KOPT-K1 (cell line): ENCODE data around the gene RASA3.
A peak's percentile ranks its signal among the peaks of the same experiment; 100 is the strongest.
"Not testable (repeated sequence)": the region's sequence is repeated elsewhere in the genome, so short reads cannot be mapped to it uniquely, and the experiment has no call there.

Source experiments
- H3K27ac ChIP-seq: fragments of 200-600 bp; sonication (generic); 2 replicates; pipeline ENCODE4 v1.5.1; 2016; ENCODE audit warnings: antibody characterized with exemption, mild to moderate bottlenecking, low read depth, low read length; ENCODE audit not compliant: poor library complexity, severe bottlenecking
- H3K36me3 ChIP-seq: fragments of 200-600 bp; sonication (generic); 2 replicates; pipeline ENCODE4 v1.5.1; 2017; ENCODE audit warnings: antibody characterized with exemption, mild to moderate bottlenecking, low read length, moderate library complexity; ENCODE audit not compliant: insufficient read depth
- H3K9me3 ChIP-seq: fragments of 200-600 bp; sonication (generic); 2 replicates; pipeline ENCODE4 v1.5.1; 2017; ENCODE audit warnings: antibody characterized with exemption, low read length, mild to moderate bottlenecking; ENCODE audit not compliant: insufficient read depth, poor library complexity, severe bottlenecking

RASA3 gene

DNA sequence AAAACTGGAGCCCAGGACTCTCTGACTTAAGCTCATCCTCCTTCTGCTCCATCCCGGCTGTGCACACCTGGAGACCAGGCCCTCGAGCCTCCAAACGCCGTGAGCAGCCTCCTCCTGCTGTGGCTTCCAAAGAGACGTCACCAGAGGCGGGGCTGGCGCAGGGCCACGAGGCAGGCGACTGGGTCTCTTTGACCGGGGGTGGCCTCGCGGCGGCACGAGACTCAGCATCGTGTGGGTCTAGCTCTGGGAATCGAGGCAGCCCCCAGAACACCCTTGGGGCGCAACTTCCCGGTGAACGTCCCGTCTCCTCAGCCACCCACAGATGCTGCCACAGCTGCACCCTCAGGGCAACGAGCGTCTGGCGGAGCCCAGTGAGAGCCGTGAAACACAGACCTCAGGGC, 22.8 kb downstream of the RASA3 start:
- peak overlapping the region; percentile 94 for H3K27ac ChIP-seq
- no peaks in the 10 kb centered on the region for H3K9me3 ChIP-seq
- H3K36me3 ChIP-seq = no peaks in the 10 kb centered on the region

DNA sequence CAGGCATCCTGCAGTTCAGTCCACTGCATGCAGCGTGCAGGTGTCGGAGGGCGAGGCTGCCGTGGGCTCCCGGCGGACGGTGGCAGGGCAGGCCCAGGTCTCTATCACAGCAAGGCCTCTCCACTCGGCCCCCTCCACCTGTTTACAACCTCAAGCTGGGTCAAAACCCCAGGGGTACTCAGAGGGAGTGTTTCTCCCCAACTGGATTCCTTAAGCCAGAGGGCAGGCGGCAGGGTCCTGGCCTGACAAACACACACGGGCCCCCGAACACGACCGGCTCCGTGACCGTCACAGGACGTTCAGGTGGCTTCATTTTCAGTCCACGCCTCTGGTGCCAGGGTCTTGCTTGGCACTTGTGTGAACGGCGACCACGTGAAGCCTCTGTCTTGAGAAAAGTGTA, 23.5 kb downstream of the RASA3 start:
- H3K27ac ChIP-seq = peak overlapping the region; percentile 94
- H3K36me3 ChIP-seq = no peaks in the 10 kb centered on the region
- H3K9me3 ChIP-seq = no peaks in the 10 kb centered on the region

DNA sequence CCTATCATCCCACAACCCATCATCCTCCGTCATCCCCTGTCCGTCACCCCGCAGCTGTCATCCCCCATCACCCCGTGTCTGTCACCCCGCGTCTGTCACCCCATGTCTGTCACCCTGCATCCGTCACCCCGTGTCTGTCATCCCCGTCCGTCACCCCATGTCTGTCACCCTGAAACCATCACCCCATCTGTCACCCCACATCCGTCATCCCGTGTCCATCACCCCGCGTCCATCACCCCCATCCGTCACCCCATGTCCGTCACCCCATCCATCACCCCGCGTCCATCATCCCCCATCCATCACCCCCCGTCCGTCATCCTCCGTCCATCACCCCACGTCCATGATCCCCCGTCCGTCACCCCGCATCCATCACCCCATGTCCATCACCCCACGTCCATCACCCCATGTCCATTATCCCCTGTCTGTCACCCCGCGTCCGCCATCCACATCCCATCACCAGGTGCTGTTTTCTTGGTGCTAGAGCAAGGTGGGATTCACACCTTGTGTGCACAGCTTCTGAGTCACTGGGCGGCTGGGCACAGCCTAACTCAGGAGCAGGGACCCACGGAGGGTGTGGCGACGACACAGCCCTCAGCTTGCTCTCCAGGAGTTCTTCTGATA, 24.2 kb downstream of the RASA3 start:
- Histone ChIP-seq H3K9me3 (no peaks in the 10 kb centered on the region), H3K27ac (peak overlapping the region; percentile 94), H3K36me3 (no peaks in the 10 kb centered on the region)

DNA sequence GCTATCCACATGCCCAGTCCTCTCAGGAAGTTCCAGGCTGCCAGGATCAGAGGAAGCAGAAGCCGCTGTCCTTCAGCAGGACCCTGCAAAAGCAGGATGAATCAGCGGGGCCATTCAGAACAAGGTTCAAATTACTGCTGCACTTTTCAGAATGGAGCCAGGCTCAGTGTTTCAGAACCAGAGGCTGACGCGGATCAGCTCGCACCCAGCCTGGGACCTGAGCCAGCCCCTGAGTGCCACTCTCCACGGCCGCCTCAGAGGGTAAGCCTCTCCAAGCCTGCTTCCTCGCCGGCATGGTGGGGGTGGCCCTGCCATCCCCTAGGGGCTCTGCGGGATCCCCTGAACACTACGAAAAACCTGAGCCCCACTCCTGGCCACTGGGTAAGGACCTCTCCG, 24.7 kb downstream of the RASA3 start:
- no peaks in the 10 kb centered on the region for H3K36me3 ChIP-seq
- H3K9me3 ChIP-seq = no peaks in the 10 kb centered on the region
- H3K27ac ChIP-seq = peak overlapping the region; percentile 18

DNA sequence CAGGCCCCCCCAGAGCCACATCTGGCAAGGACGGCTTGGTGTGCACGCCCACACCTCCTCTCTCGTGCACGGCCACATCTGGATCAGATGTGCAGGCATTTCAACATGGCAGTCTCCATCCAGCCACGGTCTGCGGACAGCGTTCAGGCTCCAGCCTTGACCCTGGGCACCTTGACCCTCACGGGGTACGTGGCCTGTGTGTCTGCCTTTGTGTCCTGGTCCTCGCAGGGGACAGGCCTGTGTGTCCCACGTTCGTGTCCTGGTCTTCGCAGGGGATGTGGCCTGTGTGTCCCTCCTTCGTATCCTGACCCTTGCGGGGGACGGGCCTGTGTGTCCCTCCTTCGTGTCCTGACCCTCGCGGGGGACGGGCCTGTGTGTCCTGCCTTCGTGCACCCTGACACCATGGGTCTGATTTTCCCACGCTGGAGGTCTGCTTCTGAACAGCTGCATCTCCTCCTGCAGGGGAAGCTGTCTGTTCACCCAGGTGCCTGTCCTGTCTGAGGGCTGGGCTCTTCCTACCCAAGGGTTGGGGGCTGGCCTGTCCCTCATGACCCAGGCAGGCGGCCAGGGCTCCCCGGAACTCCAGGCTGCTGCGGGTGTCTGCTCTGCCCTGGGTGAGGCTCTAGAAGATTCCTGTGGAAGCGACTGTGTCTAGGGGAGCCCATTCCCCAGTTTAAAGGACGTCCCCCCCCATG, 25.3 kb downstream of the RASA3 start:
- Histone ChIP-seq H3K36me3 (no peaks in the 10 kb centered on the region), H3K9me3 (no peaks in the 10 kb centered on the region), H3K27ac (peak overlapping the region; percentile 18)

DNA sequence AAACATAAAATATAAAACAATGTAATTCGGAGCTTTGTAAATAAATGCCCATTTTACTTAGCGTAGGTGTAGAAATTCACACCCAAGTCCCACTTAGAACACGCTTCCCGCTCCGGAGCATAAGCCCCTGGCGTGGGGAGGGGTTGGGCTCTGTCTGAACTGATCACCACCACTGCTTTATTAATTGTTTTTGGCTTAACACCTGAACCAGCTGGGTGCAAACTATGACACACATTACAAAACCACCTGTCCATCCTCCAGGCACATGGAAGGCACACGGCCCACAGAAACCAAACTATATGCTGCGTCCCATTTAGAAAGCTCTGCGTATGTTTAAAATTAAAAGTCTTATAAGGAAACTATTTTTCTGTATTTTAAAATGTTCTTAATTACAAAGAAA, 25.9 kb downstream of the RASA3 start:
- no peaks in the 10 kb centered on the region for H3K9me3 ChIP-seq
- no peak overlapping the region for H3K27ac ChIP-seq
- no peaks in the 10 kb centered on the region for H3K36me3 ChIP-seq

DNA sequence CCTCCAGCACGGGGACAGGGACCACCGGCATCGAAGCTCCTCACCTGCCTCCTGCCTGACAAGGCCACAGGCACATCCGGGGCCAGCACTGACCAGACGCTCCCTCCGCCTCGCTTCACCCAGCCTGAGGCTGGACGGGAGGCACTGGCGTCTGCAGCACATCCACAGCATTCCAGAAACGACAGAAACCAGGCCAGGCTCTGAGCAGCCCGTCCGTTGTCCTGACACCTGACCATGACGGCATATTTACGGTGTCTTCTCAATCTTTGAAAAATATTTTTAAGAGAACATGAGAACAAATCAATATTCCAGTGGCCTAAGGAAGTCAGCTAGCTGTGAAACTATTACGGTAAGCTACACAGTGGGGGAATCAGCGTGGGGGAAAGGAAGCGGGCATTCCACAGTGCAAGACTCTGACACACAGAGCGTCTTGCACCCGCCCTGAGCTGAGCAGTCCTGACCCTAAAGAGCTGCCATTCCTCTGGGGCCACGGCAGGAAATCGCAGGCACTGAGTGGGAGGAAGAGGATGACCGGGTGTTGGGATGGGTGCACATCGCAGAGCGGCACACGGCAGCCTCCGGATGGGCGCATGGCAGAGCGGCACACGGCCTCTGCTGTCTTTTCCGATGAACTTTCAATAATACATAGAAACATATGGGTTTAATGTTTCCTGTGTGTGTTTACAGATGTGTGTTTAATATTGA, 26.8 kb downstream of the RASA3 start:
- Histone ChIP-seq H3K36me3 (no peaks in the 10 kb centered on the region), H3K9me3 (no peaks in the 10 kb centered on the region), H3K27ac (no peak overlapping the region)

DNA sequence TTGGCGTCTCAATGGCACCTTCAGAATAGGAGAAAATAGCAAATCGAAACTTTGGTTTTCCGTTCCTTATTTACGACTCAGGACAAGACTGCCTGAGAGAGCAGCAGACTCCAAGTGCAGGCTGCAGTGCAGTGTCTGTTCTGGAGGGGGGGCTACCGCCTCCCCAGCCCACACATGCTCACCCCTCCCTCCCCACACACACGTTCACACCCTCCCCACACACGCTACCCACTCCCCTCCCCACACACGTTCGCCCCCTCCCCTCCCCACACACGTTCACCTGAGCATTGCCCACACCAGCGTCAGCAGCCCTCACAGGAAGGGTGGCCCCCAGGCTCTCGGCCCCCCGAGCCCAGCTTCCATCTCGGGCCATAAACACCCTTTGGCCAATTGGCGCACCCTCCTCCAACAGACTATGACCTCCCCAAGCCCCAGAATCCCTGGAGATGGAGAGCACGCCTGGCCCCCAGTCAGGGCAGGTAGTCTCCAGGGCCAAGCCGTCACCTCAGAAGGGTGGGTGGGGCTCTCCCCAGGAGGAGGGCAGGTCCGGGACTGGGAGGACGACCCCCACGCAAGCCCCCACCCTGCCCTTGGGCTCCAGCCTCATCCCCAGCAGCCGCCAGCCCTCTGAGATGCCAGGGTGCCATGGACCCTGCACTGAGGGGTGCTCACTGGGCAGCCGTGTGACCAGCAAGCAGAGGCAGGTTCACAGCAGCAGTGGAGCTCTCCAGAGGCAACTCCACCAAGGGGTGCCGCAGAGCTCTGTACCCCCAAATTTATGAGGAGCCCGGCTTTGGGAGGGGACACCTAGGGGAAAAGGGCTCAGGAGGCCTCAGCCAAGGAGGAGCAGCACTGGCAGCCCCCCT, 27.5 kb downstream of the RASA3 start:
- Histone ChIP-seq H3K27ac (no peak overlapping the region), H3K9me3 (no peaks in the 10 kb centered on the region), H3K36me3 (no peaks in the 10 kb centered on the region)

DNA sequence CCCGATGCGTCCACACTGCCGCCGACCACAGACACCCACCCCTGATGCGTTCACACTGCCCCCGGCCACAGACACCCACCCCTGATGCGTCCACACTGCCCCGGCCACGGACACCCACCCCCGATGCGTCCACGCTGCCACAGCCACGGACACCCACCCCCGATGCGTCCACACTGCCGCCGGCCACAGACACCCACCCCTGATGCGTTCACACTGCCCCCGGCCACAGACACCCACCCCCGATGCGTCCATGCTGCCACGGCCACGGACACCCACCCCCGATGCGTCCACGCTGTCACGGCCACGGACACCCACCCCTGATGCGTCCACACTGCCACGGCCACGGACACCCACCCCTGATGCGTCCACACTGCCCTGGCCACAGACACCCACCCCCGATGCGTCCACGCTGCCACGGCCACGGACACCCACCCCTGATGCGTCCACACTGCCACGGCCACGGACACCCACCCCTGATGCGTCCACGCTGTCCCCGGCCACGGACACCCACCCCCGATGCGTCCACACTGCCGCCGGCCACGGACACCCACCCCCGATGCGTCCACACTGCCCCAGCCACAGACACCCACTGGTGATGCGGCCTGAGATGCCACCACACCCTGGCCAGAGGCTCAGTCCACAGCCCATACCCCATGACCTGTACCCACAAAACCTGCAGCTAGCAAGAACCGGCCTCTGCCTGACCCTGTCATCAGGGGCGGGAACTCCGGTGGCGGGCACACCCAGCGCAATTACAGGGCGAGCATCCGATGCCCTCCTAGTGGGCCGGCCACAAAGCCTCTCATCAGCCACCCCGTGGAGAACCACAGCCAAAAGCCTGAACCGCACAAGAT, 28.4 kb downstream of the RASA3 start:
- Histone ChIP-seq H3K9me3 (no peaks in the 10 kb centered on the region), H3K36me3 (no peaks in the 10 kb centered on the region), H3K27ac (no peak overlapping the region)

DNA sequence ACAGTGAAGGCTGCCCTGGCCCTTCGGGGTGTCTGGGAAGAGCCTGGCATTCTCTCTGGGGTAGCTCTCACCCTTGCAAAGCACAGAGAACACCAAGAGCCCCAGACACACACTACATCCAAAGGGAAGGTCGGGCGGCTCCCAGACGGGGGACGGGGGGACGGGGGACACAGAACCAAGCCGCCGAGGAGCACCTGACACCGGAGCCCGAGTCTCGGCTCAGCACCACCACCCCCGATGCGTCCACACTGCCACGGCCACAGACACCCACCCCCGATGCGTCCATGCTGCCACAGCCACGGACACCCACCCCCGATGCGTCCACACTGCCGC, 29.2 kb downstream of the RASA3 start:
- not testable (repeated sequence) for H3K9me3 ChIP-seq, H3K27ac ChIP-seq, H3K36me3 ChIP-seq

DNA sequence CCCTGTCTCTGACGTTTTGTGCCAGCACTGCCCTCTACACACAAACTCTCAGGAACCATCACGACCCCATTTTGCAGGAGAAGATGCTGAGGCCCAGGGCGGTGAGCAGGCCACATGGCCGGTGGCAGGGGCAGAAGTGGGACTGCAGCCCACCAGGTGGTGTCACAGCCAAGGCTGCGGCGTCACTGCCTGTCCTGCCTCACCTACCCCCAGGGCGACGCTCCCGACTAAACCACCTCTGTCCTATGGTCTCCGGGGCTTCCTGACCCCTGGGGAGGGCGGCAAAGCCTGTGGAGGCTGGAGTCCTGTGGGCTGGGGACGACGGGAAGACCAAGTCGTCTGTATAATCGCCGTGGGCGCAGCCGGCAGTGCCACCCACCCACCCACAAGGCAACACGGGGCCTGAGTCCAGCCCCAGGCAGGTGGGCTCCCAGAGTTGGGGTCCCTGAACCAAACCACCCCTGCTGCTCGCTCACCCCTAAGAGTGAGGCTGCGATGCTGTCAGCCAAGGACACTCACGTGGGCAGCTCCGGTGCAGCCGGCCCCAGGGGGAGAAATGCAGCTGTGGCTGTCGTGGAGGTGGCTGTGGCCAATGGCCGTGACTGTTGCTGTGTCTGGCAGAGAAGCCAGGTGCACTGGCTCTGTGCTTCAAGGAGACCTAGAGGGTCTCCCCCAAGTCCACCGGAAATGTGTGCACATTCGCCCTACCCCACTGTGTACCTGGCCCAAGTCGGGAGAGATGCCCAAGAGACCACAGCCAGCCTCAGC, 29.7 kb downstream of the RASA3 start:
- H3K27ac ChIP-seq = no peak overlapping the region
- H3K9me3 ChIP-seq = no peaks in the 10 kb centered on the region
- no peaks in the 10 kb centered on the region for H3K36me3 ChIP-seq

DNA sequence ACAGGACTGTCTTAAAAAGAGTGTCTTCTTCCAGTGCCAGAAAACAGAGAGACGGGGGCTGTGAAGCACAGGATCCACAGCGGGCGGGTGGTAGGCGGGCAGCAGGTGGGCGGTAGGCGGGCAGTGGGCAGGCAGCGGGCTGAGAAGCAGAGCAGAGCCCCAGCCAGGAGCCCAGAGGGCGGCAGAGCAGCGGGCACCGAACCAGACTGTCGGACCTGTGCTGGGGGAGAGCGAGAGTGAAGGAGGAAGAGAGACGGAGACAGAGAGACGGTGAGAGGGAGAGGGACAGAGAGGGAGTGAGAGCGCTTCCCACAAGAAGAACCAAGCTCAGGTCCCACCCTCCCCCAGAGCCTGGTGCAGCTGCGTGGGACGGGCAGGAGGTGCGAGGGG, 30.3 kb downstream of the RASA3 start:
- Histone ChIP-seq H3K9me3 (no peaks in the 10 kb centered on the region), H3K27ac (no peak overlapping the region), H3K36me3 (no peaks in the 10 kb centered on the region)

DNA sequence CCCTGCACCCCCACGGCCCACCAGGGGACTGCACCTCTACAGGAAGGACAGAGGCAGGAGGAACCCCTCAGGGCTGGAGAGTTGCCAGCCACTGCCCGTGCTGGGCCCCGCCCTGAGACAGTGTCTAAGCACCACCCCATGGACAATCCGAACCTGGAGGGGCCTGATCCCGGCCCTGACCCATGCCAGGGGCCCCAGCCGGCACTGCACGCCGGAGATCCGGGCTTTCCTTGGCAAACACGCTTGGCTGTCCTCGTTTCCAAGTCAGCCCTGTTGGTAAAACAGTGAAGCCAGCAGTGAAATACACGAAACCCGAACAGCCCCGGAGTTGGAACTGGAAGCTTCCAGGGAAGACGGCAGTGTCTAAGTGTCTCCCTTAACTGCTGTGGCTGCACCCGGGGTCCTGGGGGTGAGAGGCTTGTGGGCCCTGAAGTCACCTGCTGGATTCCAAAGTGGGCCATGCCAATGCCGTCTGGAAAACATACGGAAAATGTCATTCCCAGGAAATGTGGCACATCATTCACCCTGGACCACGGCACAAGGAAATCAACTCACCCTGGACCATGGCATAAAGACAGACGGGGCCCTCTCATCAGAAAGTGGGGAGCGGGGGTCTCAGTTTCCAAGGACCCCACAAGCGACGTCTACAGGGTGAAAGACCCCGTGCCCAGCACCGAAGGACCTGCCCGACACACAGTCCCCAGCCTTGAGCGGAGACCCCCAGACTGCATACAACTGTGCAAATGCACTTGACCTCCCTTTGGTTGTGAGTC, 30.9 kb downstream of the RASA3 start:
- H3K36me3 ChIP-seq = no peaks in the 10 kb centered on the region
- no peak overlapping the region for H3K27ac ChIP-seq
- no peaks in the 10 kb centered on the region for H3K9me3 ChIP-seq
